Stimulated activated CD4-positive, alpha-beta T cell treated with anti-CD3 and anti-CD28 coated beads, TNF-alpha, amount 100 ng/mL, for 24 hours (primary cell): ENCODE data around the gene FOXF1.

Experiments
- DNase-seq, 3 experiments: peaks; one replicate each; pipeline ENCODE4 v3.0.0-alpha.2; 2020; ENCODE audit warnings: low read depth in 3 of 3

The FOXF1 gene

DNA sequence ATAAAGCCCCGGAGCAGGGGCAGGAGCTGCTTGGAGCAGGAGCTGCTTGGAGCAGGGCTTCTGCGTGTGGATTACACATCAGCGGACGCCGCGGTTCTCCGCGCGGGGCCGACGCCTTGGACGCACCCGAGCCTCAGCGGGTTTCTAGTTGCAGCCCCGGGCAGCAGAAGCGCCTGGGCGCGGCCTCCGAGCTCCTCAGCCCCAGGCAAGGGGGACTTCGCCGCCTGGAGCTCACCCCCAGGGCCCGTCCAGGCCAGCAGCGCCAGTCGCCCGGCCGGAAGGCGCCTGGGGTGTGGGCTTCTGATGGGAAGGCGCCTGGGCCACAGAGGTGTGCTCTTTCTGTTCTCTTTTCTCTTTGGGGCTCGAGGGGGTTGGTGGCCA lies 6.3 kb downstream of the FOXF1 start:
- DNase-seq, result no peak

DNA sequence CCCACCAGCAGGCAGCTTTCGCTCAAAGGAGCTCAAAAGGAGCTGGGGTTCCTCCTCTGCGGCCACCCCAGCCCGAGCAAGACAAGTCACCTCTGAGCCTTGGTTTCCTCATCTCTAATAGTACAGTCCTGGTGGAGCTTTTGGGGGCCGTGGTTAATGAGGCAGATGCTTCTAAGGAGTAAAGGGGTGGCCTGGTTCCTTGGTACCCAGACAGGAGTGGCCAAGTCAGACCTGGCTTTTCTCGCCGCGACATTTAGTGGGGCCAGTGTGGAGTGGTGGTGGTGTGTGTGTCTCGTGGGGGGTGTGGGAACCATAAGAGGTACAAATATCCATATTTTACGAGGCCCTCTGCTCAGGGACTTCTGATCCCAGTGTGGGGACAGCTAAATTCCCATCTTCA lies 6.7 kb downstream of the FOXF1 start:
- no peak for DNase-seq

DNA sequence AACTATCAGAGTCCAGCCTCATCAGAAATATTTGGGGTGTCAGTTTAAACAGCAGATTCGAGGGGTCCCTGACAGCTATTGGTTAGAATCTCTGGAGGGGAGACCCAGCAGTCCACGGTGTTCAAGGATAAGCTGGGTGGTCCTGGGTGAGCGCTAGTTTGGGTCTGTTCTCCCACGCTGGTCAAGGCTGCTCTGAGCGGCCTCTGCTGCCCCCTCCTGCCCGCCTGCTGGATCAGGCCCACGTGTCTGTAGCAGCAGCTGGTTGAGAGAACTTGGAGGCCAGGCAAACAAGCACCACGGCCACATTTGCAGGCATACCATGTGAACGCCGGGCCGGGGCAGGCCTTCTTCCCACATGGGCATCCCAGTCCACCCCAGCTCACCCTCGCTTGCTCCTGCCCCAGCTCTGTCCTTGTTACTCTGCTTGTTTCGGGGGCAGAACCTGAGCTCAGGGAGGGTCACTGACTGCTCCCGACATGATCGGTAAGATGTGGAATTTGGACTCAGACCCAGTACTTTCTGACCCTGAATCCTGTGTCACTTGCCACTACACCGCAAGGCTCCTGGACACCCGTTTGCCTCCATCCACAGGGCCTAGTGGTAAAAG lies 7.4 kb downstream of the FOXF1 start:
- no peak for DNase-seq

GRCh38 chr16:86519007-86519648 lies 8.8 kb downstream of the FOXF1 start:
- DNase-seq, result no peak

GRCh38 chr16:86519649-86520316 lies 9.5 kb downstream of the FOXF1 start:
- peak; percentile 36 to 57 (median 43) for DNase-seq

- DNase-seq, result no peak
Observed at GRCh38 chr16:86520317-86521210, 10.2 kb downstream of the FOXF1 start.

- DNase-seq, result no peak
Observed at GRCh38 chr16:86521236-86522197, 11.2 kb downstream of the FOXF1 start.

DNA sequence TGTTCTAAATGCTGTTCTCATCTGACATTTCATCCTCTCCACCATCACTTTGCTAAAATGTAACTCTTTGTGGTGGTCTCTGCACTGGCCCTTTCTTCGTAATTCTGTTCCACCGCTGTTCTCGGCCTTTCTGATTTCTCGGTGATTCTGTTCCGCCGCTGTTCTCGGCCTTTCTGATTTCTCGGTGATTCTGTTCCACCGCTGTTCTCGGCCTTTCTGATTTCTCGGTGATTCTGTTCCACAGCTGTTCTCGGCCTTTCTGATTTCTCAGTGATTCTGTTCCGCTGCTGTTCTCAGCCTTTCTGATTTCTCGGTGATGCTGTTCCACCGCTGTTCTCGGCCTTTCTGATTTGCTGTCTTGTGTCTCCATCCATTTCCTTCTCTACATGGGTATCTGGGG lies 12.3 kb downstream of the FOXF1 start:
- no peak for DNase-seq

- DNase-seq, result no peak
Observed at GRCh38 chr16:86523166-86523740, 12.9 kb downstream of the FOXF1 start.

DNA sequence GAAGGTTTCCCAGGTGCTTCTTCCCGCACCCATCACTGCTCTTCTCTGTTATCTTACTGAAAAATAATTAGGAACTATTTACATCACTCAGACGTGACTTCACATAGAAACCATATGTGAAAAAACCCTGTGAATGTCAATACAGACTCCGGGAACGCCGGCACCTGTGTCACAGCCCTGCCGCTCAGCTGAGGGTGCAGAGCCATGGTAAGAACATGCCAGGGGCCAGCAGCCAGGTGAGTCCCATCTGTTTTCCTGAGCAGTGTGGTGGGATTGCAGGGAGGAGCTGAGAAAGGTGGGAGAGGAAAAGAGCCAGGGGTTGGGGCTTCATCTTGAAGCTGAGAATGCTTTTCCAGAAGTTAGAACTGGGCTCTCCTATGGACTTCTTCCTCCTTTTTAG lies 13.7 kb downstream of the FOXF1 start:
- no peak for DNase-seq

GRCh38 chr16:86525696-86526095 lies 15.4 kb downstream of the FOXF1 start:
- DNase-seq, result no peak

GRCh38 chr16:86527366-86527765 lies 17.0 kb downstream of the FOXF1 start:
- no peak for DNase-seq

DNA sequence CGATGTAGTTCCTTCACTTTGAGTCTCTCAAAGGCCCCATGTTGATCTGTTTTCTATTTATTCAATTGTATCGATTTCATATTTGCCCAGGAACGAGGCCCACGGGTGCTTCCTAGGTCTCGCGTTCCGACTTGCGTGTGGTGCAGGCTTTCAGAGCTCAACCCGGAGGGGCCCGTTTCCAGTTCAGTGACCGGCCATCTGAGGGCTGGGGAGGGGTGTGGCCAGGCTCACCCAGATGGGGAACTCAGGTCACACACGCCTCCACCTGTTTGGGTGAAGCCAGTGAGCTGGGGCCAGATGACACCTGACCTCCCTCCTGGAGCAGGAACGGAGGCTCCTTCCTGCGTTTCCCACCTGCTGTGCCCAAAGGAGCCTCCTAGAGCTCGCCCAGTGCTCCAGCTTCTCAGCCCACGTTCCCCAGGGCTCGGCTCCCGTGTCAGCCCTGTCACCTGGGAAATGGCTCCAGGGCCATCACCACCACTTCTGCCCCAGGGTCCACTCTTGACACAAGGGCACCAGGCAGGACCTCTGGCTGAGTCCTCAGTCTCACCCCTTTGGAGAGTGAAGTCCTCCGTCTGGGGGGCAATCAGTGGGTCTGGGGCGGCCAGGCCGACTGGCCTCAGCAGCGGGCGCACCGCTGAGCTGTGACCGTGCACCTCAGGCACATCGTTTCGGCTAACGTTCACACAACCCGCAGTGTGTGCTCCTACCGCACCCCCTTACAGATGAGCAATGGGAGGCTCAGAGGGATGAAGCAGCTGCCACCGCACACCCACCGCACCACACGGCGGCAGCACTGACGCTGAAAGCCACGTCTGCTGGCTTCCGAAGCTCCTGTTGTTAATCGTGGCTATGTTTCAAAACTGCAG lies 18.0 kb downstream of the FOXF1 start:
- no peak for DNase-seq

DNA sequence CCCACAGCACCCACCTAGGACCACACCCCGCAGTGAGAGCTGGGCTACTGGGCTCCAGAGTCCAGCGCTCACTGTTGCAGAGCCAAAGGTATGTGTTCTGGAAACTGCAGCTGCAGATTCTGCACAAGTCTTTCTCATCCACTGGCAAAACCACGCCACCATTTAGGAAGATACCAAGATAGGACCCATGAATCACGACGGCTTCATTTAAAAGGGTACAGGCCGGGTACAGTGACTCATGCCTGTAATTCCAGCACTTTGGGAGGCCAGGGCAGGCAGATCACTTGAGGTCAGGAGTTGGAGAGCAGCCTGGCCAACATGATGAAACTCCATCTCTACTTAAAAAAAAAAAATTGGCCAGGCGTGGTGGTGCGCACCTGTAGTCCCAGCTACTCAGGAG lies 18.8 kb downstream of the FOXF1 start:
- no peak for DNase-seq

DNA sequence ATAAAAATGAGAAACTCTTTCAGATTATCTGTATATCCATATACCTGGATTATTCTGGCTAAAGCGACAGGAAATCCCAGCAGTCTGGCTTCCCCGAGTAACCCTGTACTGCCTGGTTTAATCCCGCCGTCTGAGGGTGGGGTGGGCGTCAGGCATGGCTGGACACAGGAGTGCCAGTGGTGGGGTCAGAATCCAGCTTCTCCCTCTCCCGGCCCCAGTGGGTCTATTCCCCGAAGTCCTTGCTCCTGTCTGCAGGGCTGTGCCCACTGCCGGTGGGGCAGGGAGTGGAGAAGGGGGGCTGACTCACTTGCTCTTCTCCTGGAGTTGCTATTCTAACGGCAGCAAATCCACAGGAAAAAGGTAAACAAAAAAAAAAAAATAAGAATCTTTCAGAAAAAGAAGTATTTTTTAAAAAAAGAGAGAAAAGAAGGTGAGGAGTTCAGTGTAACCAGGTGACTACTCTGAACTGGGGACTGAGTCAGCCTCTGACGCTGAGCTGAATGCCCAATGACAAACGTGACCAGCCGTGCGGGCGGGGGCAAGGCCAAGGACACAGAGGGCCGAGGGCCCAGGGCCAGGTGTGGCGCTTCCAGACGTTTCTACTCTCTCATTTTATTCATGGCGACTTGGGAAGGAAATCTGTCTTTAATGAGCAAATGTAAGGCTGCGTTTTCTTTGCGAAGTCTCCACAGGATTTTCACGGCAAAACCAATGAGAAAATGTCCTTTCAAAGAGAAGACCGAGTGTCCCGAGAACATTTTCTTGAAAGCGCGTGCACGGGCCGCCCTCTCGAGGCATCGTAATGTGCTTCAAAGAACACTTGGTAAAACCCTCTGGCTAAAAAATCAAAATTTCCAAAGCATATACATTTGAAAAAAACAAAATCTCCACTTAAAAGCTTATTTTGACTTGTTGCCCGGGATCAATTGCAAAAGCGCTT lies 20.2 kb downstream of the FOXF1 start:
- no peak for DNase-seq

DNA sequence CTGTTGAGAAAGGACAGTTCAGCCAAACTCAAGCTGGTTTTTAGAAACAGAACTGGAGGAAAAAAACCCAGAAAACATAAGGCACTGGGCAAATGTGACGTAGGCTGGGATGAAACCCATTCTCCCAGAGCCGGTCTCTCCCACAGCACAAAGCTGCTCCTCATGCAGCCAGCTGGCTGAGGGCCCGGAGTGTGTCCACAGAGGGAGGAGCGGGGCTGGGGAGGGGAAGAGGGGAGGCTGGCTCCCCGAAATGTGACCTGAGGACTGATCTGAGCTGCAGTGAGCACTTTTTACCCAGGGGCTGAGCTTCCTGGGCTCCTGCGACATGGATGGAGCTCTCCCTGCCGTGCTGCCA lies 20.8 kb downstream of the FOXF1 start:
- DNase-seq, result no peak

DNA sequence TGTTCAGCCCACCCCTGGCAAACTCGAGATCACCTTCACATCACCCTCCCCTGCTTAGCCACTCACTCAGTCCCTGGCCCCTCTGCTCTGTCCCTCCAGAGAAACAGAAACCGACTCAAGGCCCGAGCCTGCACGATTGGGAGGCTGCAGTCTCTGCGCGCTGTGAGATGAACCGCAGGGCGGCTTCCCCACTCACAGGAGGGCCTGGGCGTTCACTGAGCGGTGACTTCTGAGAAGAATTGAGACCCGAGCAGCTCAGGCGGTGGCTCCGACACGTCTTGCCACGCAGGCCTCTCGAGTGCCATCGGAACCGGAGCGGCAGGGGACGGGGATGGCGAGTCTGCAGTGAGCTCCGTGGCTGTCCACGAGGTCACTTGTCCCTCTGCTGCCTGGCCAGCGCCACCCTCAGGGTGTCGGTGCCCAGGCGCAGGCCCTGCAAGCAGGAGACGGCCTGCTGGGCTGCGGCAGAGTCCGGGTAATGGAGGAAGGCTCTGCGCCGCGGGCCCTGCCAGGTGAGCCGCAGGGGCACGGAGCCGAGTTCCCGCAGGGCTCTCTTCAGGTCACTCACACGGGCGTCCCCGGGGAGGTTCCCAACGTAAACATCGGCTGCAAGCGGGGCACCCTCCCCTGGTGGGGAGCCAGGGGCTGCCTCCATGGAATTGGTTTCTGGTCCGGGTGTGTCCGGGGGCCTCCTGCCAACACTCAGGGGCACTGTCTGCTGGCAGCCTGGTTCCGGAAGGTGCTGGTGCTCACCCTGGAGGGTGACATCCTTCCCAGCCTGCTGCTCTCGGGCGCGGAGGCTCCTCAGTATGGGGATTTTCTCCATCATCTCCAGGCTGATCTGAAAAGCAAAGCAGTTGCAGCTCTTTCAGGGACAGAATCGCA lies 21.6 kb downstream of the FOXF1 start:
- no peak for DNase-seq

GRCh38 chr16:86532526-86532815 lies 22.1 kb downstream of the FOXF1 start:
- DNase-seq, result no peak
